Measurements from ENCODE around the gene JARID2. TPM values are rescaled to one million over a fixed set of nuclear protein-coding genes. Genes with fewer than 3 reads are reported as not detected.

Gene JARID2
- total and polyA plus RNA-seq, 10 of the 15 experiments (the other 5 are each of a cell fraction or from before 2014, with no cell fraction given) = 4.2 to 21.6 (median 11.7) TPM

DNA sequence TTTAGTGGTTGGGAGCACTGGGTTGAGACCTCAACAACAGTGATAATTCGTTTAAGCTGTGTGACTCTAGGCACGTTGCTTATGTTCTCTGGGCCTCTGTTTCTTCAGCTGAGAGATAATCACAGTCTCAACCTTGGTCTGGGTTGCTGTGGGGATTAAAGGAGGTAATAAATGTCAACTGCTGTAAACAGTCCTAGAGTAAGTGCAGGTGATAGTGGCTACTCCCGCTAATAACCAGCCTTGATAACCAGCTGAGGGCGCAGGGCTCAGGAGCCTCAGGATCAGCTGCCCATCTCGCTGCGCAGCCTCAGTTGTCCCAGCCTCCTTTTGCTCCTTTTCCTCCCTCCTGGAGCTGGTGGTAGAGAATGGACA, 58.0 kb downstream of the JARID2 start:
- no peak overlapping the region for H2AFZ ChIP-seq (ENCODE audit: control insufficient read depth, low read depth, low read length)
- RAD21 ChIA-PET (ENCODE audit: unreplicated experiment) = interaction anchor here (1.0 to 5.5 kb wide), 10 partner anchors 15 to 86 kb away, joined by 3 to 59 read pairs (median 7); no protein-coding TSS in a partner anchor
- intact Hi-C loops (cut with micrococcal nuclease; ENCODE audit: unreplicated experiment) (loop anchor here (2.0 to 5.0 kb wide), 2 partner anchors 21 to 37 kb away; no protein-coding TSS in a partner anchor), in situ Hi-C loops (cut with MboI) (no loop called here)
- H3K4me1 ChIP-seq (ENCODE audit: control insufficient read depth, insufficient read depth, low read length) = peaks cover 74% of the 10 kb centered on the region
- peaks cover 96% of the 10 kb centered on the region for H3K79me2 ChIP-seq (ENCODE audit: control insufficient read depth, insufficient read depth, low read length)
- no peak overlapping the region for H3K4me3 ChIP-seq
- ATAC-seq (no peak), DNase-seq (ENCODE audit: low read depth, low spot score) (no peak), FAIRE-seq (no peak)
- CTCF ChIA-PET = interaction anchor here (0.6 to 2.9 kb wide), 7 partner anchors 15 to 930 kb away, joined by 3 to 15 read pairs (median 4); no protein-coding TSS in a partner anchor
- H4K20me1 ChIP-seq (ENCODE audit: control insufficient read depth, insufficient read depth) = no peaks in the 10 kb centered on the region
- no peak overlapping the region for H3K9ac ChIP-seq (ENCODE audit: control insufficient read depth, insufficient read depth, low read length)
- 0 out of 2 replicates have a peak overlapping the region, but pooled peaks have one; percentile 15 for H3K27ac ChIP-seq (ENCODE audit: control insufficient read depth, insufficient read depth)
- BruUV-seq (replicated peaks) = no TSS peak
- no peaks in the 10 kb centered on the region; a peak in 1 of 4 replicates for H3K36me3 ChIP-seq (ENCODE audit: control insufficient read depth in 2 of 2, insufficient read depth in 2 of 2, low read length in 1 of 2)
- H3K9me3 ChIP-seq (replicated peaks; ENCODE audit: control insufficient read depth, insufficient read depth, low read length) = no peaks in the 10 kb centered on the region
- 93% methylated on average over 6 of the region's 6 CpGs for WGBS (ENCODE audit: insufficient coverage, insufficient replicate concordance, low lambda C conversion rate, missing lambda C conversion rate)
- SMC1A ChIA-PET (ENCODE audit: uncharacterized antibody, unreplicated experiment) = interaction anchor here (0.6 to 20.9 kb wide), 10 partner anchors 10 to 150 kb away, joined by 3 to 301 read pairs (median 10); no protein-coding TSS in a partner anchor
- POLR2A ChIA-PET = interaction anchor here (0.5 to 2.1 kb wide), 10 partner anchors 9 to 569 kb away, joined by 3 to 9 read pairs (median 4); no protein-coding TSS in a partner anchor
- peak overlapping the region; percentile 7; the same call in 1 of the 2 replicates for H3K4me2 ChIP-seq (ENCODE audit: control insufficient read depth, insufficient read depth)
- H3K27me3 ChIP-seq (replicated peaks in 1 of 2; ENCODE audit: control insufficient read depth in 2 of 2, insufficient read depth in 2 of 2, low read length in 1 of 2) = no peaks in the 10 kb centered on the region
- TF ChIP-seq ZNF207 (IDR thresholded peaks at IDR 0.05; ENCODE audit: borderline replicate concordance) (no peak), SP1 (IDR thresholded peaks at IDR 0.05; ENCODE audit: low read depth, low read length) (no peak), PRDM15 (CRISPR knock-in tag; IDR thresholded peaks at IDR 0.05) (no peak), BCL11A (IDR thresholded peaks at IDR 0.05; ENCODE audit: low read depth, low read length) (no peak), SMAD5 (IDR thresholded peaks at IDR 0.05; ENCODE audit: low read depth) (no peak), POLR2A (IDR thresholded peaks at IDR 0.05; ENCODE audit: low read depth, low read length) (no peak), NKRF (conservative IDR thresholded peaks at IDR 0.05) (no peak), SRF (IDR thresholded peaks at IDR 0.05; ENCODE audit: low read depth in 2 of 2, low read length in 2 of 2) (no peak), CBX3 (IDR thresholded peaks at IDR 0.05; ENCODE audit: borderline replicate concordance, low read depth) (no peak), SUZ12 (IDR thresholded peaks at IDR 0.05; ENCODE audit: unreplicated experiment) (no peak)
- TF ChIP-seq, protein P1, sequence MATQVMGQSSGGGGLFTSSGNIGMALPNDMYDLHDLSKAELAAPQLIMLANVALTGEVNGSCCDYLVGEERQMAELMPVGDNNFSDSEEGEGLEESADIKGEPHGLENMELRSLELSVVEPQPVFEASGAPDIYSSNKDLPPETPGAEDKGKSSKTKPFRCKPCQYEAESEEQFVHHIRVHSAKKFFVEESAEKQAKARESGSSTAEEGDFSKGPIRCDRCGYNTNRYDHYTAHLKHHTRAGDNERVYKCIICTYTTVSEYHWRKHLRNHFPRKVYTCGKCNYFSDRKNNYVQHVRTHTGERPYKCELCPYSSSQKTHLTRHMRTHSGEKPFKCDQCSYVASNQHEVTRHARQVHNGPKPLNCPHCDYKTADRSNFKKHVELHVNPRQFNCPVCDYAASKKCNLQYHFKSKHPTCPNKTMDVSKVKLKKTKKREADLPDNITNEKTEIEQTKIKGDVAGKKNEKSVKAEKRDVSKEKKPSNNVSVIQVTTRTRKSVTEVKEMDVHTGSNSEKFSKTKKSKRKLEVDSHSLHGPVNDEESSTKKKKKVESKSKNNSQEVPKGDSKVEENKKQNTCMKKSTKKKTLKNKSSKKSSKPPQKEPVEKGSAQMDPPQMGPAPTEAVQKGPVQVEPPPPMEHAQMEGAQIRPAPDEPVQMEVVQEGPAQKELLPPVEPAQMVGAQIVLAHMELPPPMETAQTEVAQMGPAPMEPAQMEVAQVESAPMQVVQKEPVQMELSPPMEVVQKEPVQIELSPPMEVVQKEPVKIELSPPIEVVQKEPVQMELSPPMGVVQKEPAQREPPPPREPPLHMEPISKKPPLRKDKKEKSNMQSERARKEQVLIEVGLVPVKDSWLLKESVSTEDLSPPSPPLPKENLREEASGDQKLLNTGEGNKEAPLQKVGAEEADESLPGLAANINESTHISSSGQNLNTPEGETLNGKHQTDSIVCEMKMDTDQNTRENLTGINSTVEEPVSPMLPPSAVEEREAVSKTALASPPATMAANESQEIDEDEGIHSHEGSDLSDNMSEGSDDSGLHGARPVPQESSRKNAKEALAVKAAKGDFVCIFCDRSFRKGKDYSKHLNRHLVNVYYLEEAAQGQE (IDR thresholded peaks at IDR 0.05; ENCODE audit: low read depth, low read length) = no peak
